Stomach smooth muscle (tissue), 2 donors: ENCODE results near the gene NOM1.
"Not testable (repeated sequence)": the region's sequence is repeated elsewhere in the genome, so short reads cannot be mapped to it uniquely, and the experiment has no call there.

ENCODE experiments used
- H3K27ac ChIP-seq: one replicate; pipeline ENCODE4 v1.7.0; 2013; ENCODE audit warnings: mild to moderate bottlenecking, low read length, inconsistent platforms
- H3K27me3 ChIP-seq, 2 donors: one replicate each; pipeline ENCODE4 v1.7.0; 2013; ENCODE audit warnings: low read length in 2 of 2; ENCODE audit not compliant: insufficient read depth in 2 of 2, control insufficient read depth in 1 of 2
- H3K36me3 ChIP-seq, 2 donors: one replicate each; pipeline ENCODE4 v1.7.0; 2013; ENCODE audit warnings: low read length in 2 of 2; ENCODE audit not compliant: control insufficient read depth in 2 of 2, insufficient read depth in 2 of 2
- H3K4me1 ChIP-seq: one replicate; pipeline ENCODE4 v1.7.0; 2013; ENCODE audit warnings: low read length; ENCODE audit not compliant: control insufficient read depth, insufficient read depth
- H3K4me3 ChIP-seq, 2 donors: one replicate each; pipeline ENCODE4 v1.7.0; 2013; ENCODE audit warnings: low read length in 2 of 2
- H3K9ac ChIP-seq, 2 donors: one replicate each; pipeline ENCODE4 v1.7.0; 2013; ENCODE audit warnings: low read length in 2 of 2, mild to moderate bottlenecking in 1 of 2
- H3K9me3 ChIP-seq, 2 donors: one replicate each; pipeline ENCODE4 v1.7.0; 2013; ENCODE audit warnings: low read length in 2 of 2; ENCODE audit not compliant: control insufficient read depth in 2 of 2
- donor health status: healthy.
- donor health status: Pancreatic carcinoma.

The NOM1 gene

DNA sequence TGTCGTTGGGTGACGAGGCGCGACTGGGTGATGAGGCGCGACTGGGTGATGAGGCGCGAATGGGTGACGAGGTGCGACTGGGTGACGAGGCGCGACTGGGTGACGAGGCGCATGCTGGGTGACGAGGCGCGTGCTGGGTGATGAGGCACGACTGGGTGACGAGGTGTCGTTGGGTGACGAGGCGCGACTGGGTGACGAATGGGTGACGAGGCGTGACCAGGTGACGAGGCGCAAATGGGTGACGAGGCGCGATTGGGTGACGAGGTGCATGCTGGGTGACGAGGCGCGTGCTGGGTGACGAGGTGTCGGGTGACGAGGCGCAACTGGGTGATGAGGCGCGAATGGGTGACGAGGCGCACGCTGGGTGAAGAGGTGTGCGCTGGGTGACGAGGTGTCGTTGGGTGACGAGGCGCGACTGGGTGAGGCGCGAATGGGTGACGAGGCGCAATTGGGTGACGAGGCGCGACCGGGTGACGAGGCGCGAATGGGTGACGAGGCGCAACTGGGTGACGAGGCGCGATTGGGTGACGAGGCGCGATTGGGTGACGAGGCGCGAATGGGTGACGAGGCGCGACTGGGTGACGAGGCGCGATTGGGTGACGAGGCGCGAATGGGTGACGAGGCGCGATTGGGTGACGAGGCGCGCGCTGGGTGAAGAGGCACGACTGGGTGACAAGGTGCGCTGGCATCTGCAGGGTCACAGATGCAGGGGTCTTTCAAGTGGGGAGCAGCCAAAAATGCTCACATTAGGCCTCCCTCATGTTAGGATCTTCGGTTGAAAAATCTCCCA lies 7.9 kb upstream of the NOM1 start:
- no peak overlapping the region for H3K27ac ChIP-seq
- H3K27me3 ChIP-seq, result peaks cover 23 to 27% of the 10 kb centered on the region in 2 donors
- no peaks in the 10 kb centered on the region for H3K4me1 ChIP-seq
- no peak overlapping the region for H3K9ac ChIP-seq
- H3K36me3 ChIP-seq, result no peaks in the 10 kb centered on the region
- H3K4me3 ChIP-seq, result no peak overlapping the region
- no peaks in the 10 kb centered on the region for H3K9me3 ChIP-seq

DNA sequence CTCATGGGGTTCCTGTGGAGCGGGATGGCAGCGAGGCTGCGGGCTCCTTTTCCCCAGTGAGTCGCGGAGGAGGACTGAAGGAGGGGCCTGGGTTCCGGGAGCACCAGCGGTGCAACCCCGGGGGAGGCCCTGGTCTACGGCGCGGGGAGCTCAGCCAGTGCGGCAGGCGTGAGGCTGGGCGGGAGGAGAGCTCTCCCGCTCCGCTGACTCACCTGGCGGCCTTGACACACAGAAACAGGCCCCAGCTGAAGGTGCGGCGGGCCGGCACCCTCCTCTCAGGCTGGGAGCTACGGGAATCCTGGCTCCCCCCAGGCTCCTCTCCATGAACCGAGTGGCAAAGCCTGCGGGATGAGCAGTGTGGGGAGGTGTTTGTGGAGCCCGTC lies 6.8 kb upstream of the NOM1 start:
- Histone ChIP-seq H3K27ac (no peak overlapping the region), H3K4me3 (no peak overlapping the region), H3K27me3 (peaks cover 23 to 26% of the 10 kb centered on the region in 2 donors), H3K9me3 (no peaks in the 10 kb centered on the region), H3K36me3 (no peaks in the 10 kb centered on the region), H3K9ac (no peak overlapping the region), H3K4me1 (no peaks in the 10 kb centered on the region)

DNA sequence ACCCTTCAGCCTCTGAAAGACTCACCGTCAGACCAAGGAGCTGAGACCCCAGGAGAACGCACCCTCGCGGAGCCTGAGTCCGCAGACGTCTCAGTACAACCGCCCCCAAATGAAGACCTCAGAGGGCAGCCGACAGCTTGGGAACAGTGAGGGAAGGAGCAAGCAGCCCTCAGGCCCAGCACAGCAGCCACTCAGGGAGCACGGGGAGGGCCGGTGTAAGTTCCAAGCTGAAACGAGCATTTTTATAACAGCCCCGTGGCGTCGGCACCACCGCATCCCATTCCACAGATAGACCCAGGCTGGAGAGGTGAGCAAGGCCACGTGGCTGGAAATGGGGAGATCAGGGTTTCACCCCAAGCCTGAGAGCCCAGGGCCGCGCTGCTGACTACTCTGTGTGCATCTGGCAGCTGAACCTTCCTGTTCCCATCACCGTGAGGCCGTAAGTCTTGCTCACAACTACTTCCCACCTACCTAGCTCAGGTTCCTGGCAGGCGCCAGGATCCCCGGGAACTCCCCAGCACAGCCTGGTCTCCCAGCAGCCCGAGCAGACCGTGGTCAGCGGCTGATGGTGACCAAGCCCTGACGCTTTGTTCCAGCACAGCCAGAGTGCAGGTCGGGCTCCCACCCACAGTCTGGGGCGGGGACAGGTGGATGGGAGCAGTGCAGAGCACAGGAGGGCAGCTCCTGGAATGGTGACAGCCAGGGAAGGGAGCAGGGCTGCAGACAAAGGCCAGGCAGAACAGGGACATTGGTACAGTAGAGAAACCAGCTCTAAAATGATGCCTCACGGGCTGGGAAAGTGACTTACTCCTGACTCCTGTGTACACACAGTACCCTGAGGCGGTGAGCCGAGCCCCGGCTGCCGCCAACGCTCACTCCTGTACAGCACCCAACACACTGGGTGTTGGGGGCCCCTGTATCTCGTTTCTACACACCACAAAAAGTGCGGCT lies 6.1 kb upstream of the NOM1 start:
- no peaks in the 10 kb centered on the region for H3K9me3 ChIP-seq
- no peaks in the 10 kb centered on the region for H3K36me3 ChIP-seq
- no peak overlapping the region for H3K4me3 ChIP-seq
- no peaks in the 10 kb centered on the region for H3K4me1 ChIP-seq
- peaks cover 23% of the 10 kb centered on the region in 2 donors for H3K27me3 ChIP-seq
- no peak overlapping the region for H3K27ac ChIP-seq
- no peak overlapping the region for H3K9ac ChIP-seq

DNA sequence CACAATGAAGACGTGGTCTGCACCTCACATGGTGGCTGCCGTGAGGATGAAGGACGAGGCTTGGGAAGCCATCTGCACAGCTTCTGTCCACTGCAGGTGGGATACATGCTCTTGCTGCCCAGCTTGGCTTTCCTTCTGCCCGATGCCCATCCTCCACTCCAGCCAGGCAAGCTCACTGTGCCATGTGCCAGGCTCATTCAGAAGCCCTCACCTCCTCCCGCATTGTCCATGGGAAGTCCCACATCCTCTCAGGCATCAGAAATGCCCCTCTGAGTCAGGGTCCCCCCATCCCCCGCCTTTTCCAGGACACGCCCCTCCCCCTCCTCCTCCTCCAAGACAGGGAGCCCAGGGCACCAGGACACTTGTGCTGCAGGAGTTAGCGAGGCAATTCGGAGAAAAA lies 4.6 kb upstream of the NOM1 start:
- no peak overlapping the region for H3K9ac ChIP-seq
- peaks cover 6% of the 10 kb centered on the region for H3K4me1 ChIP-seq
- H3K4me3 ChIP-seq, result no peak overlapping the region
- H3K36me3 ChIP-seq, result no peaks in the 10 kb centered on the region
- H3K27me3 ChIP-seq, result peaks cover 23 to 28% of the 10 kb centered on the region in 2 donors
- H3K9me3 ChIP-seq, result no peaks in the 10 kb centered on the region
- no peak overlapping the region for H3K27ac ChIP-seq

DNA sequence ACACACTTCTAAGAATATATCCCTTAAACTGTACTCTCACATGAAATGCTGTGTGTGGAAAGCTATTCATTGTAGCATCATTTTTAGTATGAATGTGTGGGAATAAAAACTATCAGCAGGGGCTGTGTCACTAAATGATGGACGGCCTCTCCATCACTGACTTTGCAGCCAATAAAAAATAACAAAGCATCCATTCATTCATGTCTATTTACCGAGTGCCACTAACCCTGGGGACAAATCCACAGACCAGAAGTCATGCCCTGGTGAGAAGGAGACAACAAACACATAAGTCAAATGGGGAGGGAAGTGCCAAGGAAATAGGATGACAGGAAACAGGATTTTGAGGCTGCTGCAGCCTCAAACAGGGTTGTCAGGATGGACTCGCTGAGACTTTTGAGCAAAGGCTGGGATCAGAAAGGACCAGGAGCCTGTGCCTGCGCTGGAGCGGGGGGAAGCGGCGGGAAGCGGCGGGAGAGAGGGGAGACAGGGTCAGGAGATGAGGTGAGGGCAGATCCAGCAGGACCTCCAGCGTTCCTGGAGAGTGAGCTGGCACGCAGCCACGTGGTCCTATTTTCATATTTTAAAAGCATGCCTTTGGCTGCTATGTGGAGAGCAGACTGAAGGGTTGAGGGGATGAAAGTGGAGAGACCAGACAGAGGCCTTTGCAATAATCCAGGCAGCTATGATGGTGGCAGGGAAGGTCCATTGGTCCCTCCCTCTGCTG lies 2.2 kb upstream of the NOM1 start:
- Histone ChIP-seq H3K9me3 (no peaks in the 10 kb centered on the region), H3K4me3 (no peak overlapping the region), H3K9ac (no peak overlapping the region), H3K4me1 (peaks cover 26% of the 10 kb centered on the region), H3K27me3 (peaks cover 19 to 22% of the 10 kb centered on the region in 2 donors), H3K36me3 (peaks cover 0 to under 1% of the 10 kb centered on the region in 2 donors), H3K27ac (no peak overlapping the region)

DNA sequence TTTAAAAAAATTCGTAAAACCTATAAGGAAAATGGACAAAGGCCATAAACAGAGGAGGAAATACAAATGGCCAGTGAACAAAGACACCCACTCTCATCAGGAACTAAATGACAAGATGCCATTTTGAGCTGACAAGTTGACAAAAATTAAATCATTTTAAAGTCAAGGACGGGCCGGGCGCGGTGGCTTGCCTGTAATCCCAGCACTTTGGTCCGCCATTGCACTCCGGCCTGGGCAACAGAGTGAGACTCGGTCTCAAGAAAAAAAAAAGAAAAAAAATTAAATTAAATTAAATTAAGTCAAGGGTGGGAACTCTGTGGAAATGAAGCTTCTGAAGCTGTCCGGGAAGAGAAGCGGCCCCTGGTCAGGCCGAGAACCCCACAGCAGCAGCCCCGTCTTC lies 1.2 kb upstream of the NOM1 start:
- Histone ChIP-seq H3K4me3 (peak overlapping the region in 1 of 2 donors; percentile 91), H3K27ac (no peak overlapping the region), H3K9ac (no peak overlapping the region), H3K27me3 (peaks cover 13% of the 10 kb centered on the region in 2 donors), H3K4me1 (peaks cover 26% of the 10 kb centered on the region), H3K36me3 (peaks cover 7 to 9% of the 10 kb centered on the region in 2 donors), H3K9me3 (no peaks in the 10 kb centered on the region)

DNA sequence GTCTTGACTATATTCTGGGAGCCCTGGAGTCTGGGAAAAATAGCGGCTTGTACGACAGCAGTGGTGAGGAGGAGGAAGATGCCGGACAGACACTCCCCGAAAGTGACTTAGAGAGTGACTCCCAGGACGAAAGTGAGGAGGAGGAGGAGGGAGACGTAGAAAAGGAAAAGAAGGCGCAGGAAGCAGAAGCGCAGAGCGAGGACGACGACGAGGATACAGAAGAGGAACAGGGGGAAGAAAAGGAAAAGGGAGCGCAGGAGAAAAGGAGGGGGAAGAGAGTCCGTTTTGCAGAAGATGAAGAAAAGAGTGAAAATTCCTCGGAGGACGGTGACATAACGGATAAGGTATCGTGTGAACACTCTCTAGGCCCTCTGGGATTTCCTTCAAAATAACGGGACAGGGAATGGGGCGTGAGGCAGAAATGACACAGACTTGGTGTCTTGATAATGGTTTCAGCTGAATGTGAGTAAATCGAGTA lies 908 bp downstream of the NOM1 start:
- no peak overlapping the region for H3K27ac ChIP-seq
- peak overlapping the region; percentile 66 for H3K9ac ChIP-seq
- peak overlapping the region; percentile 76 to 91 for H3K4me3 ChIP-seq
- H3K4me1 ChIP-seq, result peaks cover 26% of the 10 kb centered on the region
- H3K9me3 ChIP-seq, result no peaks in the 10 kb centered on the region
- peaks cover 0 to 5% of the 10 kb centered on the region in 2 donors for H3K27me3 ChIP-seq
- H3K36me3 ChIP-seq, result peaks cover 26 to 30% of the 10 kb centered on the region in 2 donors

DNA sequence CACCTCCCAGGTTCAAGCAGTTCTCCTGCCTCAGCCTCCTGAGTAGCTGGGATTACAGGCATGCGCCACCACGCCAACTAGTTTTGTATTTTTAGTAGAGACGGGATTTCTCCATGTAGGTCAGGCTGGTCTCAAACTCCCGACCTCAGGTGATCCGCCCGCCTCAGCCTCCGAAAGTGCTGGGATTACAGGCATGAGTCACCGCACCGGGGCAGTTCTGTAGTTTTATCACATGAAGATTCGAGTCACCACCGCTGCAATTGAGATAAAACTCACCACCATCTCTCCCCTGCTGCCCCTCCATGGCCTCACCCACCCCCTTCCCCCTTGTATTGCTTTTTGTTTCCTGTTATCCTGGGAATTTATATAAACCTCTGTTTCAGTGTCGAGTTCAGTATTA lies 3.7 kb downstream of the NOM1 start:
- H3K27ac ChIP-seq, H3K27me3 ChIP-seq, H3K9me3 ChIP-seq, H3K9ac ChIP-seq, H3K4me3 ChIP-seq: not testable (repeated sequence)
- H3K36me3 ChIP-seq, result peaks cover 41 to 45% of the 10 kb centered on the region in 2 donors
- peaks cover 26% of the 10 kb centered on the region for H3K4me1 ChIP-seq

DNA sequence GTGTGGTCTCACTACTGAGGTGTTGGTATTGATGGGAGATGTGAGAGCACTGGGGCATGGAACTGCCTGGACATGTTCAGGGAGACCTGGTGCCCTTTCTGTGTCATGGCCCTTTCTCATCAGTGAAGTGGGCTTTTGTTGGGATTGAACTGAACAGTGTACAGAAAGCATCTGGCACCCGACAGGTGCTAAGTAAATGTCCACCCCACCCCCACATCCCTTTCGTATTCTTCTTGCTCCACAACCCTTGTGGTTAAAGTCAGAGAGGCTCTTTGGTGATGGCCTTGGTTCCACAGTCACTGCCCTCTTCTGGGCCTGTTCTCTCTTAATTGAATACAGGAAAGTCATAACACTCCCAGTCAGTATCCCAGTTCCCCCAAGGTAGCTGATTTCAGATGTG lies 5.4 kb downstream of the NOM1 start:
- no peak overlapping the region for H3K27ac ChIP-seq
- H3K36me3 ChIP-seq, result peaks cover 47 to 48% of the 10 kb centered on the region in 2 donors
- H3K4me3 ChIP-seq, result no peak overlapping the region
- H3K27me3 ChIP-seq, result no peaks in the 10 kb centered on the region
- no peak overlapping the region for H3K9ac ChIP-seq
- peaks cover 20% of the 10 kb centered on the region for H3K4me1 ChIP-seq
- no peaks in the 10 kb centered on the region for H3K9me3 ChIP-seq

DNA sequence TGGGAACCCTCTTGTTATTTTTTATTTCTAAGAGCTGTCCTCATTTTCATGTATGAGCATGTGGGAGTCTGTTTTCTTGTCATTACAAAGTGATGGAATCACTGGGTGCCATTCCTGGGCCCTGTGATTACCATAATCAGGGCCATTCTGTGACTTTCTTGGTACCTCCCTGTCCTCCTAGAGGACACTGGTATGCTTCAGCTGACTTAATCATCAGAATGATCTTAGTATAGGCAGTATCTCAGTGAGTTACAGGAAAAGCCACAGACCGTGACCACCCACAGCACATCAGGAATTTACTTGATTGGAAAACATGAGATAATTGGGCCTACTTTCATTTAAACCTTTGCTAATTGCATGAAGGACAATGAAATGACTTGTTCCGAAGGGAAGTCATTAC lies 7.2 kb downstream of the NOM1 start:
- H3K9ac ChIP-seq, result no peak overlapping the region
- H3K4me3 ChIP-seq, result no peak overlapping the region
- peaks cover 2% of the 10 kb centered on the region for H3K4me1 ChIP-seq
- no peaks in the 10 kb centered on the region for H3K27me3 ChIP-seq
- H3K9me3 ChIP-seq, result no peaks in the 10 kb centered on the region
- H3K36me3 ChIP-seq, result peaks cover 57 to 62% of the 10 kb centered on the region in 2 donors
- no peak overlapping the region for H3K27ac ChIP-seq
